Spleen (tissue), 11 donors: ENCODE measurements around the gene CD55. TPM values are rescaled to one million over a fixed set of nuclear protein-coding genes. Genes with fewer than 3 reads are reported as not detected.

ENCODE experiments used
- DNase-seq: peaks from one replicate; pipeline ENCODE4 v3.0.0-alpha.2; 2020
- H3K27ac ChIP-seq, 8 donors: fragments of 200-600 bp; sonication (generic) in 7 of 8; 1 replicate in 4 of 8; 2 replicates in 4 of 8; pipeline versions ENCODE4 v1.5.0 to v1.8.0; 2016 to 2021; ENCODE audit warnings: inconsistent platforms in 4 of 8, mild to moderate bottlenecking in 4 of 8, moderate library complexity in 1 of 8
- H3K27me3 ChIP-seq, 7 donors: fragments of 200-600 bp; sonication (generic) in 6 of 7; replicated peaks in 1 of 7; 1 replicate in 4 of 7; 2 replicates in 3 of 7; pipeline versions ENCODE4 v1.5.0 to v1.8.0; 2016 to 2021; ENCODE audit warnings: inconsistent platforms in 3 of 7, mild to moderate bottlenecking in 1 of 7
- H3K36me3 ChIP-seq, 6 donors: fragments of 200-600 bp; sonication (generic) in 5 of 6; 1 replicate in 4 of 6; 2 replicates in 2 of 6; pipeline versions ENCODE4 v1.5.0 to v1.8.0; 2016 to 2021; ENCODE audit warnings: inconsistent platforms in 2 of 6
- H3K4me1 ChIP-seq, 6 donors: fragments of 200-600 bp; sonication (generic) in 5 of 6; 1 replicate in 3 of 6; 2 replicates in 3 of 6; pipeline versions ENCODE4 v1.5.0 to v1.8.0; 2016 to 2021; ENCODE audit warnings: inconsistent platforms in 3 of 6
- H3K4me3 ChIP-seq, 8 donors: fragments of 200-600 bp; sonication (generic) in 7 of 8; 1 replicate in 4 of 8; 2 replicates in 4 of 8; pipeline versions ENCODE4 v1.5.0 to v1.8.0; 2016 to 2021; ENCODE audit warnings: inconsistent platforms in 4 of 8, mild to moderate bottlenecking in 4 of 8, moderate library complexity in 2 of 8
- H3K9me3 ChIP-seq, 8 donors: fragments of 200-600 bp; sonication (generic) in 7 of 8; 1 replicate in 4 of 8; 2 replicates in 4 of 8; pipeline versions ENCODE4 v1.5.0 to v1.8.0; 2016 to 2021; ENCODE audit warnings: inconsistent platforms in 4 of 8
- CTCF ChIP-seq, 11 experiments: fragments of 200-600 bp in 7 of 11; fragments of 450-650 bp in 4 of 11; sonication (generic) in 4 of 11; IDR thresholded peaks in 8 of 11; conservative IDR thresholded peaks in 3 of 11; 1 replicate in 7 of 11; 2 replicates in 4 of 11; pipeline versions ENCODE4 v1.4.0 to v1.8.0; 2016 to 2021; ENCODE audit warnings: antibody characterized with exemption in 11 of 11, inconsistent platforms in 4 of 11, mild to moderate bottlenecking in 1 of 11
- POLR2A ChIP-seq, 3 donors: fragments of 450-650 bp; IDR thresholded peaks; one replicate each; pipeline ENCODE4 v1.5.1; 2017; ENCODE audit warnings: antibody characterized with exemption in 3 of 3, mild to moderate bottlenecking in 1 of 3
- POLR2AphosphoS5 ChIP-seq, 3 donors: sonication (generic); formaldehyde crosslinking; IDR thresholded peaks; one replicate each; pipeline ENCODE4 v1.5.1; 2017; ENCODE audit warnings: antibody characterized with exemption in 3 of 3
- WGBS, 5 donors: extraction: QIAGEN DNeasy Blood & Tissue Kit in 3 of 5; methylation state at CpG; one replicate each; pipeline versions ENCODE4 v1.1.5 to v1.1.7; 2013 to 2018; 5-methylcytosine and 5-hydroxymethylcytosine counted together
- intact Hi-C: fragments of 100-400 bp; cut with DNase I; formaldehyde crosslinking; loops from one replicate; pipeline ENCODE4 v1.15.0; 2023; ENCODE audit warnings: low total_unique reads
- polyA plus RNA-seq, 3 donors: library from polyadenylated mRNA; stranded (reverse); fragments of 200-250 nt; gene quantifications; one replicate each; pipeline ENCODE4 v1.2.1, GENCODE V29; 2013
- total RNA-seq, 7 donors: library from RNA; depleted of rRNA in 3 of 7; stranded (reverse); fragments of >200 nt in 3 of 7; fragmentation: NEBNext Ultra II Directional in 4 of 7; extraction: Animal tissue kit (Norgen Biotek cat#: 25700) in 4 of 7; gene quantifications; one replicate each; pipeline versions ENCODE4 v1.1.0 to v1.2.1, GENCODE V29; 2016 to 2021
- donor health status: healthy with polysubstance abuse.
- donor health status: DM: no; HTN: no; CAD: no; lungs with moderate emphysema.
- donor health status: DM: no; HTN: no; CAD: no.
- donor health status: Bipolar disorder and iron deficiency.
- donor health status: healthy.
- donor health status: DM: no; HTN: no; CAD: no.
- donor health status: DM: yes; HTN: yes; CAD: no.

CD55 gene
- total and polyA plus RNA-seq, 10 donors, result 28.5 to 229 (median 104) TPM

GRCh38 chr1:207349979-207350378, 28.5 kb downstream of the CD55 start:
- intact Hi-C loops, result no loop called here
- no peak for TF ChIP-seq POLR2AphosphoS5 (IDR thresholded peaks at IDR 0.05)
- TF ChIP-seq CTCF (IDR thresholded peaks at IDR 0.05 in 8 of 11, conservative IDR thresholded peaks at IDR 0.05 in 3 of 11), result no peak
- TF ChIP-seq POLR2A (IDR thresholded peaks at IDR 0.05), result no peak

GRCh38 chr1:207352554-207352953, 31.1 kb downstream of the CD55 start:
- Histone ChIP-seq H3K27me3 (no peaks in the 10 kb centered on the region), H3K4me1 (peaks cover 0 to 66% (median 0%) of the 10 kb centered on the region in 6 donors), H3K9me3 (peaks cover 0 to 11% (median 5%) of the 10 kb centered on the region in 8 donors), H3K4me3 (no peak overlapping the region), H3K36me3 (peaks cover 0 to 87% (median 19%) of the 10 kb centered on the region in 6 donors), H3K27ac (no peak overlapping the region)
- DNase-seq, result no peak
- TF ChIP-seq CTCF (IDR thresholded peaks at IDR 0.05 in 8 of 11, conservative IDR thresholded peaks at IDR 0.05 in 3 of 11), result no peak
- no peak for TF ChIP-seq POLR2AphosphoS5 (IDR thresholded peaks at IDR 0.05)
- no peak for TF ChIP-seq POLR2A (IDR thresholded peaks at IDR 0.05)
- intact Hi-C loops, result no loop called here

More at GRCh38 chr1:207349979-207350378, 28.5 kb downstream of the CD55 start:
- 96 to 99% (median 97%) methylated on average over 2 of the region's 2 CpGs for WGBS, 5 donors
- Histone ChIP-seq H3K4me1 (peaks cover 0 to 75% (median under 1%) of the 10 kb centered on the region in 6 donors), H3K4me3 (no peak overlapping the region), H3K9me3 (peaks cover 0 to 11% (median 5%) of the 10 kb centered on the region in 8 donors), H3K27me3 (no peaks in the 10 kb centered on the region), H3K27ac (no peak overlapping the region), H3K36me3 (peaks cover 0 to 92% (median 37%) of the 10 kb centered on the region in 6 donors)
- DNase-seq, result no peak

GRCh38 chr1:207355060-207355459, 33.6 kb downstream of the CD55 start:
- Histone ChIP-seq H3K9me3 (no peaks in the 10 kb centered on the region), H3K4me3 (no peak overlapping the region), H3K27ac (no peak overlapping the region), H3K27me3 (no peaks in the 10 kb centered on the region), H3K36me3 (peaks cover 0 to 79% (median 7%) of the 10 kb centered on the region in 6 donors), H3K4me1 (peaks cover 0 to 61% (median 0%) of the 10 kb centered on the region in 6 donors)
- TF ChIP-seq CTCF (IDR thresholded peaks at IDR 0.05 in 8 of 11, conservative IDR thresholded peaks at IDR 0.05 in 3 of 11) (no peak), POLR2A (IDR thresholded peaks at IDR 0.05) (no peak), POLR2AphosphoS5 (IDR thresholded peaks at IDR 0.05) (no peak)
- 28 to 42% (median 35%) methylated on average over 1 of the region's 1 CpG for WGBS, 5 donors
- DNase-seq, result no peak
- intact Hi-C loops, result no loop called here

- Histone ChIP-seq H3K4me3 (no peak overlapping the region), H3K27me3 (no peaks in the 10 kb centered on the region), H3K9me3 (no peaks in the 10 kb centered on the region), H3K36me3 (peaks cover 0 to 79% (median 5%) of the 10 kb centered on the region in 6 donors), H3K27ac (no peak overlapping the region), H3K4me1 (peaks cover 0 to 57% (median 0%) of the 10 kb centered on the region in 6 donors)
- TF ChIP-seq POLR2AphosphoS5 (IDR thresholded peaks at IDR 0.05) (no peak), POLR2A (IDR thresholded peaks at IDR 0.05) (no peak), CTCF (IDR thresholded peaks at IDR 0.05 in 8 of 11, conservative IDR thresholded peaks at IDR 0.05 in 3 of 11) (no peak)
- intact Hi-C loops, result no loop called here
- no peak for DNase-seq
- 61 to 79% (median 72%) methylated on average over 3 of the region's 3 CpGs for WGBS, 5 donors
These were observed 34.2 kb downstream of the CD55 start for GRCh38 chr1:207355513-207356295.
